ENCODE data around the gene ACOT7. TPM values are rescaled to one million over a fixed set of nuclear protein-coding genes. Genes with fewer than 3 reads are reported as not detected.

Gene ACOT7
- total RNA-seq, 1 experiment from 2014 or later, result 70.2 TPM

DNA sequence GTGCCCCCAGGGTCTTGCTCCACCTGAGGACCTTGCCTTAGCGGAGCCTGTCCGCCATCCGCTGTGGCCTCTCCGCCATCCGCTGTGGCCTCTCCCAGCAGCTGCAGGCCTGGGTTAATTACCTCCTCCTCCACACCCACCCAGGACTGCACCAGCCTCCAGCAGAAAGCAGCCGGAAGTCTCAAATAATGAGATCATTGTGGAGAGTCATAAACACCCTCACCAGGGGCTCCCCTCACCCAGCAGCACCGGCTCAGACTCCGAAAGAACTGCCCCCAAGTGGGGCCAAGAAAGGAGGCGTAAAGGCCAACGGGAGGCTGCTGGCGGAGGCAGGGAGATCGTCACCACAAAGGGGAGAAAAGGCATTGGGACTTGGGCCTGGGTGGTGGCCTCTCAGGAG, 122.0 kb downstream of the ACOT7 start:
- Histone ChIP-seq H3K9me3 (ENCODE audit: insufficient read depth, low read depth) (no peaks in the 10 kb centered on the region), H3K9me2 (ENCODE audit: insufficient read depth) (no peaks in the 10 kb centered on the region), H3K27me3 (ENCODE audit: insufficient read depth, low read depth) (no peaks in the 10 kb centered on the region), H3K4me2 (no peak overlapping the region), H3K79me2 (ENCODE audit: low read depth) (no peaks in the 10 kb centered on the region), H3K27ac (no peak overlapping the region), H3K4me3 (no peak overlapping the region), H3K36me3 (ENCODE audit: low read depth) (no peaks in the 10 kb centered on the region), H4K20me1 (ENCODE audit: insufficient read depth) (no peaks in the 10 kb centered on the region), H3K4me1 (replicated peaks; ENCODE audit: insufficient read depth) (no peaks in the 10 kb centered on the region), H3F3A (ENCODE audit: insufficient read depth, low read depth) (no peaks in the 10 kb centered on the region), H2AFZ (no peak overlapping the region)
- intact Hi-C loops (cut with micrococcal nuclease; ENCODE audit: unreplicated experiment), result no loop called here
- POLR2A ChIA-PET (ENCODE audit: unreplicated experiment), result no interaction called here
- CTCF ChIA-PET, result no interaction called here
- no peak for DNase-seq
- TF ChIP-seq, protein P1, sequence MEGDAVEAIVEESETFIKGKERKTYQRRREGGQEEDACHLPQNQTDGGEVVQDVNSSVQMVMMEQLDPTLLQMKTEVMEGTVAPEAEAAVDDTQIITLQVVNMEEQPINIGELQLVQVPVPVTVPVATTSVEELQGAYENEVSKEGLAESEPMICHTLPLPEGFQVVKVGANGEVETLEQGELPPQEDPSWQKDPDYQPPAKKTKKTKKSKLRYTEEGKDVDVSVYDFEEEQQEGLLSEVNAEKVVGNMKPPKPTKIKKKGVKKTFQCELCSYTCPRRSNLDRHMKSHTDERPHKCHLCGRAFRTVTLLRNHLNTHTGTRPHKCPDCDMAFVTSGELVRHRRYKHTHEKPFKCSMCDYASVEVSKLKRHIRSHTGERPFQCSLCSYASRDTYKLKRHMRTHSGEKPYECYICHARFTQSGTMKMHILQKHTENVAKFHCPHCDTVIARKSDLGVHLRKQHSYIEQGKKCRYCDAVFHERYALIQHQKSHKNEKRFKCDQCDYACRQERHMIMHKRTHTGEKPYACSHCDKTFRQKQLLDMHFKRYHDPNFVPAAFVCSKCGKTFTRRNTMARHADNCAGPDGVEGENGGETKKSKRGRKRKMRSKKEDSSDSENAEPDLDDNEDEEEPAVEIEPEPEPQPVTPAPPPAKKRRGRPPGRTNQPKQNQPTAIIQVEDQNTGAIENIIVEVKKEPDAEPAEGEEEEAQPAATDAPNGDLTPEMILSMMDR (conservative IDR thresholded peaks at IDR 0.05), result no peak
- TF ChIP-seq EZH2 (IDR thresholded peaks at IDR 0.05; ENCODE audit: low read depth), result no peak
- BruUV-seq (replicated peaks), result no TSS peak

DNA sequence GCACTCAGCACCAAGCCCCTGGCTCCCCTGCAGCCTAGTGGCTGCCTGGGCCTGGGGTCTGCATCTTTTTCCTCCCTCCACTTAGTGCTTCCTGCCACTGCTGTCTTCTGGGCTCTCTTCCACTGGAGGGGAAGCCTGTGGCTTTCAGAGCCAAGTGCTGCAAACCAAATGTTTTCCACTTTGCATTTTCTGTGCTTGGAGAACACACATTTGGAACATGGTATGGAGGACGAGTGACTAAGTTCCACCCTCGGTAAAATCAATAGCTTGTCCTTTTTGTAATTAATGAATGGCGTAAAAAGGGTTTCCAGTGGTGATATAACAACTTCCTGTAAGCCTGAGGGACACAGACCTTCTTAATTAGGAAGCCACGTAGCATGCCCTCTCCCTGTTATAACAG, 122.6 kb downstream of the ACOT7 start:
- H3K9me2 ChIP-seq (ENCODE audit: insufficient read depth), result no peaks in the 10 kb centered on the region
- no peak for DNase-seq
- no peak overlapping the region for H2AFZ ChIP-seq
- ChIA-PET POLR2A (ENCODE audit: unreplicated experiment) (no interaction called here), CTCF (no interaction called here)
- no peaks in the 10 kb centered on the region for H3K4me1 ChIP-seq (replicated peaks; ENCODE audit: insufficient read depth)
- no peak overlapping the region for H3K4me3 ChIP-seq
- TF ChIP-seq EZH2 (IDR thresholded peaks at IDR 0.05; ENCODE audit: low read depth), result no peak
- TF ChIP-seq, protein P1 (conservative IDR thresholded peaks at IDR 0.05), result no peak
- H3K27ac ChIP-seq, result no peak overlapping the region
- intact Hi-C loops (cut with micrococcal nuclease; ENCODE audit: unreplicated experiment), result no loop called here
- H3K9me3 ChIP-seq (ENCODE audit: insufficient read depth, low read depth), result no peaks in the 10 kb centered on the region
- no peaks in the 10 kb centered on the region for H3K36me3 ChIP-seq (ENCODE audit: low read depth)
- BruUV-seq (replicated peaks), result no TSS peak
- H3K79me2 ChIP-seq (ENCODE audit: low read depth), result no peaks in the 10 kb centered on the region
- H3F3A ChIP-seq (ENCODE audit: insufficient read depth, low read depth), result no peaks in the 10 kb centered on the region
- H4K20me1 ChIP-seq (ENCODE audit: insufficient read depth), result no peaks in the 10 kb centered on the region
- H3K27me3 ChIP-seq (ENCODE audit: insufficient read depth, low read depth), result no peaks in the 10 kb centered on the region
- H3K4me2 ChIP-seq, result no peak overlapping the region

DNA sequence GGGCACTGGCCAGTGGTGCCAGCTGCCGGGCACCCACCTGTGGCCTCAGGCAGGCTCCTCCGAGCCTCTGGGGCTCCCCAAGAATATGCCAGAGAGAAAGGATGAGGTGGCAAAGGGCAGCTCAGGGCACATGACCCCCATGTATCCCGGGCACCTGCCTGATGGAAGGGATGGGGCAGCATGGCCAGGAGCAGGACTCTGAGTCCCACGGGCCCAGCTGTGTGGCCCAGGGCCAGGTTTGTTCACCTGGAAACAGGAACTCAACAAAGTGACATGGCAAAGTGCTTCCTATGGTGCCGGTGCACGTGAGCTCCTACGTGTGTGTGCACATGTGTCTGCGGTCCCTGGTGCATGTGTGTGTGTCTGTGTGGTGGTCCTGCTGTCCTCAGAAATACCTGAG, 123.2 kb downstream of the ACOT7 start:
- Histone ChIP-seq H3K9me2 (ENCODE audit: insufficient read depth) (no peaks in the 10 kb centered on the region), H4K20me1 (ENCODE audit: insufficient read depth) (no peaks in the 10 kb centered on the region), H2AFZ (no peak overlapping the region), H3K79me2 (ENCODE audit: low read depth) (no peaks in the 10 kb centered on the region), H3K27ac (no peak overlapping the region), H3K27me3 (ENCODE audit: insufficient read depth, low read depth) (no peaks in the 10 kb centered on the region), H3F3A (ENCODE audit: insufficient read depth, low read depth) (no peaks in the 10 kb centered on the region), H3K4me1 (replicated peaks; ENCODE audit: insufficient read depth) (no peaks in the 10 kb centered on the region), H3K36me3 (ENCODE audit: low read depth) (no peaks in the 10 kb centered on the region), H3K4me2 (no peak overlapping the region), H3K4me3 (no peak overlapping the region), H3K9me3 (ENCODE audit: insufficient read depth, low read depth) (no peaks in the 10 kb centered on the region)
- CTCF ChIA-PET, result no interaction called here
- POLR2A ChIA-PET (ENCODE audit: unreplicated experiment), result no interaction called here
- DNase-seq, result no peak
- intact Hi-C loops (cut with micrococcal nuclease; ENCODE audit: unreplicated experiment), result no loop called here
- no TSS peak for BruUV-seq (replicated peaks)
- TF ChIP-seq, protein P1 (conservative IDR thresholded peaks at IDR 0.05), result no peak
- no peak for TF ChIP-seq EZH2 (IDR thresholded peaks at IDR 0.05; ENCODE audit: low read depth)
